GM20431 (cell line): ENCODE measurements around the gene PPP6C.
"Not testable (repeated sequence)": the region's sequence is repeated elsewhere in the genome, so short reads cannot be mapped to it uniquely, and the experiment has no call there.

Experiments used
- in situ Hi-C: fragments of 300-500 bp; cut with MseI, MboI; formaldehyde crosslinking; loops from one replicate; pipeline ENCODE4 v1.15.0; 2020; ENCODE audit warnings: low sequenced_read_pairs; ENCODE audit not compliant: unreplicated experiment

The PPP6C gene

GRCh38 chr9:125189361-125190289 lies at the start of gene PPP6C:
PPP6C (minus strand) TSS chr9:125189803; CDS start chr9:125189718, 85 bp downstream.
- in situ Hi-C loops = no loop called here

- in situ Hi-C loops = no loop called here
These were observed 49.4 kb upstream of the PPP6C start for GRCh38 chr9:125238915-125239446.

- in situ Hi-C loops = no loop called here
These were observed 48.7 kb upstream of the PPP6C start for GRCh38 chr9:125238127-125238914.

GRCh38 chr9:125236520-125237159 lies 47.0 kb upstream of the PPP6C start:
- in situ Hi-C loops = not testable (repeated sequence)

GRCh38 chr9:125235804-125236519 lies 46.4 kb upstream of the PPP6C start:
- in situ Hi-C loops = no loop called here

GRCh38 chr9:125234099-125234498 lies 44.5 kb upstream of the PPP6C start:
- in situ Hi-C loops = not testable (repeated sequence)

GRCh38 chr9:125233678-125234077 lies 44.1 kb upstream of the PPP6C start:
- in situ Hi-C loops = no loop called here

- in situ Hi-C loops = no loop called here
These were observed 38.2 kb upstream of the PPP6C start for GRCh38 chr9:125227761-125228160.

- in situ Hi-C loops = not testable (repeated sequence)
These were observed 35.3 kb upstream of the PPP6C start for GRCh38 chr9:125224858-125225257.

- in situ Hi-C loops = no loop called here
These were observed 29.0 kb upstream of the PPP6C start for GRCh38 chr9:125218621-125219020.

- in situ Hi-C loops = no loop called here
These were observed 24.6 kb upstream of the PPP6C start for GRCh38 chr9:125214186-125214585.

GRCh38 chr9:125204477-125204876 lies 14.9 kb upstream of the PPP6C start:
- in situ Hi-C loops = no loop called here

- in situ Hi-C loops = no loop called here
These were observed 13.4 kb upstream of the PPP6C start for GRCh38 chr9:125202846-125203618.

- in situ Hi-C loops = no loop called here
These were observed 10.8 kb upstream of the PPP6C start, which contains the start of gene RABEPK for GRCh38 chr9:125200216-125201047. RABEPK (plus strand) TSS chr9:125200542; CDS start chr9:125203014, 2,472 bp downstream.

GRCh38 chr9:125195591-125195990 lies 6.0 kb upstream of the PPP6C start:
- in situ Hi-C loops = not testable (repeated sequence)

- in situ Hi-C loops = not testable (repeated sequence)
These were observed 4.9 kb upstream of the PPP6C start for GRCh38 chr9:125194466-125194865.

- in situ Hi-C loops = no loop called here
These were observed 778 bp upstream of the PPP6C start for GRCh38 chr9:125190361-125190801.

- in situ Hi-C loops = no loop called here
These were observed 617 bp downstream of the PPP6C start for GRCh38 chr9:125189011-125189360.
